H4 (cell line): Measurements from ENCODE around the gene TRMT2A. TPM values are rescaled to one million over a fixed set of nuclear protein-coding genes. Genes with fewer than 3 reads are reported as not detected.

ENCODE experiments used
- DNase-seq: peaks from one replicate; pipeline ENCODE4 v3.0.0-alpha.2; 2015; ENCODE audit warnings: low spot score
- total RNA-seq: library from RNA; depleted of rRNA; stranded (reverse); fragments of >200 nt; shearing (Covaris generic); gene quantifications from 2 replicates; pipeline ENCODE4 v1.2.3, GENCODE V29; 2014; rRNA removed

Gene TRMT2A
- total RNA-seq, 1 experiment from 2014 or later = 12.2 TPM

DNA sequence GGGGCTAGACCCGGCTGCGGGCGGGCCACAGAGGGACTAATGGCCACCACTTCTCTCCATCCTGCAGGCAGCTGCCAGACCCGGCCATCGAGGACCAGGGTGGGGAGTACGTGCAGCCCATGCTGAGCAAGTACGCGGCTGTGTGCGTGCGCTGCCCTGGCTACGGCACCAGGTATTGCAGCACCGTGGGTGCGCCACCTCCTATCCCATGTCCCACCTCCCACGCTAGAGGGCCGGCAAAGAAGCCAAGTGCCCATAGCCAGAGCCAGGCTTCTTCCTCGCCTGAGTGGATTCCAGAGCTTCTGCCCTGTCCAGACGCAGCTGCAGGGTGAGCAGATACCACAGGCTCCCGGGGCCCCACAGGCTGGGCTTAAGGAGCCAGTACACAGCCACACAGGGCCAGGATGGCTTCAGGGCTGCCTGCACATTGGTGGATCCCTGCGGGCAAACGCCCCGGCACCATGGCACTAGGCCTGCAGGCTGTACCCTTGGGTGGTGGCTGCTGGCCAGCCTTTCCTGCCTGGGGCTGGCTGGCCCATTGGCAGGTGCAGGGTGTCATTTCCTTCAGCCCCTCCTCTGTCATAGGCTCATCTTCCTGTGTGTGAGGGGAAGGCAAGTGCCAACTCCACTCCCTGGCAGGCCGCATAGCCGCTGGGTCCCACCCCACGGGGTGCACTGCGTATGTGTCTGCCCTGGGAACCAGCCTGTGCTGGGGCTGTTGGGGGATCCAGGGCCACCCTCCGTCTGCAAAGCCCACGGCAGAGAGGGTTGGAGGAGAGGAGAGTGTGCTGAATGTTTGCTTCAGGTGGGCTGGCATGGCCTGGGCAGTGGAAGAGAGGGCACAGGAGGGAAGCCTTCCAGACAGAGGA is 53.5 kb downstream of the TRMT2A start:
- no peak for DNase-seq

DNA sequence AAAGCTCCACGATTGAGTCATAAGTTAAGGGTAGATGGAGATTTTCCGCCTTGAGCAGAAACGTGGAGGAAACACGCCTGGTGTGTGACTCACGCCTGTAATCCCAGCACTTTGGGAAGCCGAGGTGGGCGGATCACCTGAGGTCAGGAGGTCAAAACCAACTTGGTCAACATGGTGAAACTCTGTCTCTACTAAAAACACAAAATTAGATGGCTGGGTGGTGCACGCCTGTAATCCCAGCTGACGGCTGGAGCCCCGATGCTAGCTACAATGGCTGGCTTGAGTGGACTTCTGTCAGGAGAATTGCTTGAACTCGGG is 54.3 kb downstream of the TRMT2A start:
- DNase-seq = peak; percentile 42

DNA sequence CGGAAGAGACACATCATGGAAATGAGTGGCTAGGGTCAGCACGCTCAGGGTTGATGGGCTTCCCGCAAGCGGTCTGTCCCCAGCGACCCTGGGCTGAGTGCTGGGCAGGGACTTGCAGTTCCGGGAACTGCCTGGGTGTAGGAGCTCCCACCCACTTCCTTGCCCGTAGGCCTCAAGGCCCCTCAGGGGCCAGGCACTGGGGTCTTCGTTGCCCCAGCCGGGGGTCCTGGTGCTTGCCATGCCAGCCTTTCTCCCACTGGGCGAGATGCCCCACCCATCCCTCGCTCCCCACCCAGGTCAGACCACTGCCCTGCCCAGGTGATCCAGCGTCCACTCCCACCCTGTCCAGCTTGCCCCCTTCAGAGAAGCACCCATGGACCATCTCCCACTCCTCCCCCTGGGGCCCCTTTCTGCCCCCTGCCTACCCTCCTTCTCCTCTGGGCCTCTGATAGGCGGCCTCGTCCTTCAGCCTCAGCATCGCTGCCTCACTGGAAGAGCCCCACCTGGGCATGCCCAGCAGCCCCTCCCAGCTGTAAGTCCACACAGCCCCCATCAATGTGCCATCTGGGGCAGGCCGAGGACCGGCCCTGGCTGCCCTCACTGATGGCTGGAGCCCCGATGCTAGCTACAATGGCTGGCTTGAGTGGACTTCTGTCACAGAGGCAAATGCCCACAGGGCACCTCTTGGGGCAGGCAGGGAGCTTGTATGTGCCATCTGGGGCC is 54.8 kb downstream of the TRMT2A start:
- no peak for DNase-seq

Other genes with a start within 250 kb of the TRMT2A start
- gene COMT, start 175.5 kb downstream of the TRMT2A start, total RNA-seq = 111 and 112 TPM in 2 replicates
- 7.5 and 9.1 TPM in 2 replicates for gene TXNRD2, start 175.4 kb downstream of the TRMT2A start, total RNA-seq
- 0.58 and 1.8 TPM in 2 replicates for gene ARVCF, start 100.4 kb downstream of the TRMT2A start, total RNA-seq
- 20.6 and 29.3 TPM in 2 replicates for gene TANGO2, start 96.1 kb downstream of the TRMT2A start, total RNA-seq
- 9.2 and 11.4 TPM in 2 replicates for gene DGCR8, start 37.0 kb downstream of the TRMT2A start, total RNA-seq
- 623 and 731 TPM in 2 replicates for gene RANBP1, start 1.1 kb downstream of the TRMT2A start, total RNA-seq
- 4.3 and 6.9 TPM in 2 replicates for gene ZDHHC8, start 14.6 kb upstream of the TRMT2A start, total RNA-seq
- not detected in 2 replicates for gene CCDC188, start 33.8 kb upstream of the TRMT2A start, total RNA-seq
- 3.2 TPM in 2 replicates for gene RTN4R, start 151.1 kb upstream of the TRMT2A start, total RNA-seq
- 36.8 and 43.3 TPM in 2 replicates for gene DGCR6L, start 202.8 kb upstream of the TRMT2A start, total RNA-seq